CD1c-positive myeloid dendritic cell (primary cell): ENCODE results near the gene TFCP2L1.
"Not testable (repeated sequence)": the region's sequence is repeated elsewhere in the genome, so short reads cannot be mapped to it uniquely, and the experiment has no call there.

ENCODE experiments used
- DNase-seq: peaks from one replicate; pipeline ENCODE4 v3.0.0-alpha.2; 2016; ENCODE audit errors: extremely low spot score

The TFCP2L1 gene, protein sequence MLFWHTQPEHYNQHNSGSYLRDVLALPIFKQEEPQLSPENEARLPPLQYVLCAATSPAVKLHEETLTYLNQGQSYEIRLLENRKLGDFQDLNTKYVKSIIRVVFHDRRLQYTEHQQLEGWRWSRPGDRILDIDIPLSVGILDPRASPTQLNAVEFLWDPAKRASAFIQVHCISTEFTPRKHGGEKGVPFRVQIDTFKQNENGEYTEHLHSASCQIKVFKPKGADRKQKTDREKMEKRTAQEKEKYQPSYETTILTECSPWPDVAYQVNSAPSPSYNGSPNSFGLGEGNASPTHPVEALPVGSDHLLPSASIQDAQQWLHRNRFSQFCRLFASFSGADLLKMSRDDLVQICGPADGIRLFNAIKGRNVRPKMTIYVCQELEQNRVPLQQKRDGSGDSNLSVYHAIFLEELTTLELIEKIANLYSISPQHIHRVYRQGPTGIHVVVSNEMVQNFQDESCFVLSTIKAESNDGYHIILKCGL

DNA sequence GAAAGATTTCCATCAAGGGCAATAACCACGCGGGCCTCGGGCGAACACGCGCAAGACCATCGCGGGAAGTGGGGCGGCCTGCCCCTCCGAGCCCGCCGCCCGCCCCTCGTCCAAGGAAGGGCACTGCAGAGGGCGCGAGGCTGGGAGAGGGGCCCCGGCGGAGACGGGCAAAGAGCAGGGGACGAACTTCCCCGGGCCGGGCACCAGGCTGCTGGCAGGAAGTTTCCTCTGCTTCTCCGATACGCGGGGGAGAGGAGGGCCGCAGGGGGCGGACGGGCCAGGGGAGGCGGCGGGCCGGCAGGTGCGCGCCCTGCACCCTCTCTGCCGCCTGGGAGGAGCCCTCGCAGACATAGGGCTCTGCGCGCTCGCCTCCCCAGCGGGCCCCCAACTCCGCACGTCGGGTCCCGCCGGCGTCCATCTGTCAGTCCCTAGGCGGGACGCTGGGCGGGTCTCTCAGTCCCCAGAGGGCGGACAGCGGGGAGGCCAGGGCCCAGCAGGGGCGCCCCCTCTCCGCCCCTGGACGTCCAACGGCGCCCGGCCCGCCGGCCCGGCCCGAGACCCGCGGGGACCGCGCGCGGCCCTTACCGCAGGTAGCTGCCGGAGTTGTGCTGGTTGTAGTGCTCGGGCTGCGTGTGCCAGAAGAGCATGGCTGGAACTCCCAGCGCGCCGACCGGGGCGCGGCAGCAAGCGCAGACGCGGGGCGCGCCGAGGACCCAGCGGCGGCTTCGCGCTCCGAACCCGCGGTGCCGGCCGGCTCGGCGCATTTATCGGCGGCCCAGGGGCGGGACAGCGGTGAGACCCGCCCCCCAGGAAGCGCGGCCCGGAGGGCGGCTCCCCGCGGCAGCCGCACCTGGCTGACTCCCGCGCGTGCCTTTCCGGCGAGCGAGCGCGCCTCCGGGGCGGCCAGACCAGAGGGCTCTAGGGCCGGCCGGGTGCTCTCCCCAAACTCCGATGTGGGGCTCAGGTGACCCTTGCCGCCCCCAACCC lies at the start of gene TFCP2L1:
TSS of gene TFCP2L1 (minus strand) at position 740 of the 987 bp plus-strand sequence. CDS start at position 647, 93 bp downstream.
- no peak for DNase-seq

DNA sequence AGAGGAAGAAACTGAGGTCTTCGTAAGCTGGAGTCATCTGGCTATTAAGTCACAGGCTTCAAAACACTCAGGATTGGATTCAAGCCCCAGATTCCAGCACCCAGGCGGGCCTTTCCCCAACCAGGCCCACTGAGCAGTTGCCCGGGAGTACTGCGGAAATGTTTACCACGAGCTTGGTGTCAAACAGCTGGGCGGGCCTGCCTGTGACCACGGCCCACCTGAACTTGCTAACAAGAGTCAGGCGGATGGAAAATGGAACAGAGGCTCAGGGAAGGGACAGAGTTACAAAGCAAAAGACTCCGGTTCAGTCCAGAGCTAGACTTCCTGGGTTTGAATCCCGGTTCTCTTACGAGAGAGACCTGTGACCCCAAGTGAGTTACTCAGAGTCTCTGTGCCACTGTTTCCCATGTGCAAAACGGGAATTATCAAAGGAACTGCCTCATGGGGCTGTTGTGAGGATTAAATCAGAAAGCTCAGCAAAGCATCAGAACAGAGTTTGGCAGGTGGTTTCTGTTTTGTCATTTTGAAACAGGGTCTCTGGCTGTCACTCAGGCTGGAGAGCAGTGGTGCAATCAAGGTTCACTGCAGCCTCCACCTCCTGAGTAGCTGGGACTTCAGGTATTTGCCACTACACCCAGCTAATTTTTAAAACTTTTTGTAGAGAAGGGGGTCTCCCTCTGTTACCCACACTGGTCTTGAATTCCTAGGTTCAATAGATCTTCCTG lies 49.0 kb upstream of the TFCP2L1 start:
- DNase-seq: no peak

DNA sequence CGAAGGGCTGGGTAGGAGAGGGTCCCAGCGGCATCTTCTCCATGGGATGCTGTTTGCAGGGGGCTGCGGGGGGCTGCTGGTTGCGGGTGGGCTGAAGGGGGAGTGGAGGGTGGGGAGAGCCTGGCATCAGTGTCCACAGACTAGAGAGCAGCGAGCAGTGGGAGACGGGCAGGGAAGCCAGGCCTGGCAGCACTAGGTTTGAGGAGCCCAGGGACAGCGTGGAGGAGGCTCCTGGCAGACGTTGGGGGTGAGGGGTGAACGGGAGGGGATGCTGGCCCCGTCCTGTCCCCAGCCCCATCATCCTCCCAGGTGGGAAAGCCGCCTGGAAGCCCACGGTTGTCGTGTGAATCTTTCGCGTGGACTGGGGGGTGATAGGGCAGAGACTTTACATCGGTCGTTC lies 48.2 kb upstream of the TFCP2L1 start:
- DNase-seq: no peak

DNA sequence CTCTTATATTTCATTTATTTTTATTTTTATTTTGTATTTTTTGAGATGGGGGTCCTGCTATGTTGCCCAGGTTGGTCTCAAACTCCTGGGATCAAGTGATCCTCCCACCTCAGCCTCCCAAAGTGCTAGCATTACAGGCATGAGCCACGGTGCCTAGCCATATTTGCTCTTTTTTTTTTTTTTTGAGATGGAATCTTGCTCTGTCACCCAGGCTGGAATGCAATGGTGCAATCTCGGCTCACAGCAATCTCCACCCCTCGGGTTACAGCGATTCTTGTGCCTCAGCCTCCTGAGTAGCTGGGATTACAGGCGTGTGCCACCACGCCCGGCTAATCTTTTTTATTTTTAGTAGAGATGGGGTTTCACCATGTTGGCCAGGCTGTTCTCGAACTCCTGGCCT lies 46.3 kb upstream of the TFCP2L1 start:
- DNase-seq: not testable (repeated sequence)

DNA sequence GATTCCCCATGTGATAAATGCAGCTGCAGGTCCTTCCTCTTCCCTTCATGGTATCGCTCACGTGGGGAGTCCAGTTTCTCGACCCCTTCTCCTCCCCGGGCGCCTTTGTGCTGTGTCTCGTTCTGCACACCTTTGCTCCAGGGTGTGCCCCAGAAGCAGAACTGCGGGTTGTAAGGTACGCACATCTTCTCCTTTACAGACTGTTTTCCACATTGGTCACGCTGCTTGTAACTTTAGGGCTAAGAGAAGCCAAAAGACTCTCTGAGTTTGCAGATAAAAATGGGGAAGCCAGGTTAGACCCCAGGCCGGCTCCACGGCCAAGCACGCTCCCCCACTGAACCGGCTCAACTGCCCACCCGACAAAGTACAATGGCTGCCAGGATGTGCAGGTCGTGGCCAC lies 45.9 kb upstream of the TFCP2L1 start:
- no peak for DNase-seq

DNA sequence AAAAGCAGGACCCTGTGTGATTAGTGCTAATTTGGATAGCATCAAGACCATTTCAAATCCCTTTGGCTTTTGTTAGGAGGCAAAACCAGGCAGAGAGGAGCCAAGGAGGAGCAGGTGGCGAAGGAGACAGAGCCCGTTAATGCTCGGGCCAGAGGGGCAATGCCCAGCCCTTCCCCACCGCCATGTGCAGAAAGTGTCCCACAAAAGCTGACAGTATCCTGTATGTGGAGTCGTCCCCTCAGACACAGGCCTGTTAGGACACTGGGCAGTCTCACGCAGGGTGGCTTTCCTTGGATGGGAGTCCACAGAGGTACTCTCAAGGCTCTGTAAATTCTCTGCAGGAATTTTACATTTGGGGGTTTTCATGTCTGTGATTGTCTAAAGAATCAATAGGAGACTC lies 44.8 kb upstream of the TFCP2L1 start:
- no peak for DNase-seq

DNA sequence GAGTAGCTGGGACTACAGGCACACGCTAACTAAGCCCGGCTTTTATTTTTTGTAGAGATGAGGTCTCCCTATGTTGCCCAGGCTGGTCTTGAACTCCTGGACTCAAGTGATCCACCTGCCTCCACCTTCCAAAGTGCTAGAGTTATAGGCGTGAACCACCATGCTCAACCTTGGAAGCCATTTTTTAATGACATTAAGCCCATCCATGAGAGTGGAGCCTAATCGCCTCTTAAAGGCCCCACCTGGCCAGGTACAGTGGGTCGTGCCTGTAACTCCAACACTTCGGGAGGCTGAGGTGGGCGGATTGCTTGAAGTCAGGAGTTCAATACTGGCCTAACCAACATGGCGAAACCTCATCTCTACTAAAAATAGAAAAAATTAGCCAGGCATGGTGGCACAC lies 41.6 kb upstream of the TFCP2L1 start:
- no peak for DNase-seq

DNA sequence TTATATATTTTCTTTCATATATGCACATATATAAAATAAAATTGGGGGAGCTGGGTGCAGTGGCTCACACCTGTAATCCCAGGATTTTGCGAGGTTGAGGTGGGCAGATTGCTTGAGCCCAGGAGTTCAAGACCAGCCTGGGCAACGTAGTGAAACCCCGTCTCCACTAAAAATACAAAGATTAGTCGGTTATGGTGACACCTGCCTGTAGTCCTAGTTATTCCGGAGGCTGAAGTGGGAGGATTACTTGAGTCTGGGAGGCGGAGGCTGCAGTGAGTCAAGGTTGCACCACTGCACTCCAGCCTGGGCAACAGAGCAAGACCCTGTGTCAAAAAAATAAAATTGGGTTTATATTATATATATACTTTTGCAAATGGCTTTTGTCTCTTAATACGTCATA lies 39.6 kb upstream of the TFCP2L1 start:
- DNase-seq: no peak

DNA sequence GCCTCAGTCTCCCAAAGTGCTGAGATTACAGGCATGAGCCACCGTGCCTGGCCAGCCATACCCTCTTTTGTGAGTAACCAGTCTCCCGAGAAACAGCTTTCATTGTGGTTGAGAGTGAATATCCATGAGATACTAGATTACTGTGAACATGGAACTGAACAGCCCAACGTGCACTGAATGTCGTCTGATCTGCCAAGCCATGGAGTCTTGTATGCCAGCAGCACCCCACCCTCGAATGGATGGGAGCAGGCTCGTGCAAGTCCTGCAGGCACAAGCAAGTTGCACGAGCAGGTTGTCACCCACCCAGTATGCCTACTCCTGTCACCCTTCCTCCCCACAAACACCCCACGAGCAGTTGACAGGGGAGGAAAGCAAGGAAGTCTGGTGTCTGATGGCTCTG lies 36.5 kb upstream of the TFCP2L1 start:
- no peak for DNase-seq

DNA sequence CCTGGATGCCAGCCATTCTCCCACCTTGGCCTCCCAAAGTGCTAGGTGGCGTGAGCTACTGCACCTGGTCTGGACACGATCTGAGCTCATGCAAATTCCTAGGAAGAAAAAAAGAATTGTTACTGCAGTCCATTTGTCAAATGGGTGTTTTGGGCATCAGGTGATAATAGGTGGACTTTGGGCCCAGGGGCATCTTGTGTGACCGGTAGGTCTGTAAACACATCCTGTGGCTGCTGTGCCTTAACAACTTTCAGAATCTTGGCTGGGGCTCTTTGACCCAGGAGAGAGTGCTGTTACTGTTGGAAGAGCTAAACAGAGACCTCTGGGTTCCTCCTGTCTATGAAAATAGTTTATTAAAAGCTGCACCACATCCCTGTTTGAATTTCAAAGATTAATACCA lies 34.9 kb upstream of the TFCP2L1 start:
- no peak for DNase-seq

DNA sequence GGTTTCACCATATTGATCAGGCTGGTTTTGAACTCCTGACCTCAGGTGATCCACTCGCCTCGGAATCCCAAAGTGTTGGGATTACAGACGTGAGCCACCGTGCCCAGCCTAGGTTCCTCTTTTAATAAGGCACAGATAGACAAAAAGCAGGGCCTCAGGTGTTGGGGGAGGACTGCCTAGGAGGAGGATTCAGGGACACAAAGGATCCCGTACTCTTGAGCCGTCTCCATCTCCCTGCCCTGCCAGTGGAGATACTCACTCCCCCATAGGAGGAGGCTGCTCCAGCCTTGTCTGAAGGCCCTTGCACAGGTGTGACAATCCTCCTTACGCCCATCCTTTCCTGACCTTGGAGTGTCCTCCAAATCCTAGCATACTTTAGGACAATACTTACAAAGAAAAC lies 32.0 kb upstream of the TFCP2L1 start:
- DNase-seq: no peak

DNA sequence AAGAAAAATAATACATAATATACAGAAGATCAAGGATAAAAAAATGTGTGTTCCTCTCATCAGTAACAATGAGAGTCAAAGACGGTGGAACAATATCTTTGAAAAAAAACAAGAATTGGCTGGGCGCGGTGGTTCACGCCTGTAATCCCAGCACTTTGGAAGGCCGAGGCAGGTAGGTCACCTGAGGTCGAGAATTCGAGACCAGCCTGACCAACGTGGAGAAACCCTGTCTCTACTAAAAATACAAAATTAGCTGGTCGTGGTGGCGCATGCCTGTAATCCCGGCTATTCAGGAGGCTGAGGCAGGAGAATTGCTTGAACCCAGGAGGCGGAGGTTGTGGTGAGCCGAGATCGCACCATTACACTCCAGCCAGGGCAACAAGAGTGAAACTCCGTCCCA lies 28.7 kb upstream of the TFCP2L1 start:
- DNase-seq: not testable (repeated sequence)

DNA sequence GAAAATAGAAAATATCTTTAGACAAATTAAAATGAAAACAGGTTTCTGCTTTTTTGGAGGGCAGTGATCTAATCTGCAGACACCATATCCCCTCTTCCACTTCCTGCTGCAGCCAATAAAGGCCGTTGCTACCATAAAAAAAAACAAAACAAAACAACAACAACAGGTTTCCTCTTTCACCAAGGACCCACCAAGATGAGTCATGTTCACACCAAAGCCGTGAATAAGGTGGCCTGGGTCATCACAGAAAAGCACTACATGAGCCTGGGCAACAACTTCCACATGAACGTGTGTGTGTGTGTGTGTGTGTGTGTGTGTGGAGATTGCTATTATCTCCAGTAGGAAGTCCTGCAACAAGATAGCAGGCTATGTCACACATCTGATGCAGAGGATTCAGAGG lies 24.8 kb upstream of the TFCP2L1 start:
- DNase-seq: peak; percentile 75

DNA sequence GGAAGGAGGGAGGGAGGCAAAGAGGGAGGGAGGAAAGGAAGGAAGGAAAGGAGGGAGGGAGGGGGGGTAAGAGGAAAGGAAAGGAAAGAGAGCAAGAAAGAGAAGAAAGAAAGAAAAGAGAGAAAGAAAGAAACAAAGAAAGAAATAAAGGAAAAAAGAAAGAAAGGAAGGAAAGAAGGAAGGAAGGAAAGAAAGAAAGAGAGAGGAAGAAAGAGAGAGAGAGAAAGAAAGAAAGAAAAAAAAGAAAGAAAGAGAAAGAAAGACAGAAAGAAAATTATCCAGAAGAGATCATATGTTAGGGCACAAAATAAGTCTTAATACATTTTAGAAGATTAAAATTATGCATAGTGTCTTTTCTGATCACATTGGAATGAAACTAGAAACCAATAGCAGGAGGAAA lies 24.3 kb upstream of the TFCP2L1 start:
- DNase-seq: no peak

DNA sequence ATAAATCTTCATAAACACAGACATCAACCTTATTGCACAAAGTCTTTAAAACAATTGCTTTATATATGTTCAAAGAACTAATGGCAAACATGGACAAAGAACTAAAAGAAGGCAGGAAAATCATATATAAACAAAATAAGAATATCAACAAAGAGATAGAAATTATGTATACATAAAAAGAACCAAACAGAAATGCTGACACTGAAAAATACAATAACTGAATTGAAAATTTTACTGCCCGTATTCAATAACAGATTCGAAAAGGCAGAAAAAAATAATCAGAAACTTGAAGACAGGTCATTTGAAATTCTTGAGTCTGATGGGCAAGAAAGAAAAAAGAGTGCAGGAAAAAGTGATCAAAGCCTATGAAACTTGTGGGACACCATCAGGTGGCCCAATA lies 22.0 kb upstream of the TFCP2L1 start:
- no peak for DNase-seq

DNA sequence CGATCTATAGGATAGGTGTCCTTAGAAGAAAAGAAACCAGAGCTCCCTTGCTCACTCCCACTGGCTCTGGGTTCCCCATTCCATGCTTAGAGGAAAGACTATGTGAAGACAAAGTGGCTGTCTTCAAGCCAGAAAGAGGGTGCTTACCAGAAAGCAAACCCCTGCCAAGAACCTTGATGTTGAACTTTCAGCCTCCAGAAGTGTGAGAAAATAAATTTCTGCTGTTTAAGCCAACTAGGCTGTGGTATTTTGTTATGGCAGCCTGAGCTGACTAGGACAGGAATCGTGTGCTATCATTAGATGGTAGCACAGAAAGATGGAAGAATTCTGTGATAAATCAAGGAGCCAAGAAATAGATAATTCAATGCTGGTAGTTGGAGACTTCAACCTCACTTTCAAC lies 19.9 kb upstream of the TFCP2L1 start:
- DNase-seq: no peak

DNA sequence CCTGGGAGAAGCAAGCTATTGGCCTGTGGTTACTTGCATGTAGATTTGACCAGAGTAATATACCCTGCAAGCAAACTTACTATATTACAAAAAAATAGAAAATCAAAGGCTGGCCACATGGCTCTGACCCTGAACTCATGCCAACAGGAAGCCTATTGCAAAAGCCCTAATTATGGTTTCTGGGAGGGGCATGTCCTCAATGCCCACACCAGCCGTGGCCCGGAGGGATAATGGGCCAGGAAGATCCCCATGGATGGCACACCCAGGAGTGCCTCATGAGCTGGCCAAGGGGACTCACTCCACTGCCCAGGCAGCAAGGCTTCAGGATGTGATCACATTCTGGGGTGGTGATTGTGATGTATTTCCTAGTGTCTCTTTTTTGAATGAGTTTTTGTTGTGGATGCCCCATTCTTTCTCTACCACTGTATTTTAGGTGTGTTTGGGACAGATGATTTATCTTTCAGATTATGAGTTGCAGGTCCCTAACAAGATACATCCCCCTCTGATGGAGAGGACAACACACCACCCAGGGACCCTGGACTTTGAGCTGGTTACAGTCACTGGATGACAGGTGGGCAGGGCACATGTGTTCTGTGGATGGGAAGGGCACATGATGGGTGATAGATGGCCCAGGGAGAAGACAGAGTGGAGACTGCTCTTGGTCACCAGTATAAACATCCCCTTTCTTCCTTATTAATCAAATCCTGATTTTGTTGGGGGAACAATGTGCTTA lies 18.7 kb upstream of the TFCP2L1 start:
- DNase-seq: no peak

DNA sequence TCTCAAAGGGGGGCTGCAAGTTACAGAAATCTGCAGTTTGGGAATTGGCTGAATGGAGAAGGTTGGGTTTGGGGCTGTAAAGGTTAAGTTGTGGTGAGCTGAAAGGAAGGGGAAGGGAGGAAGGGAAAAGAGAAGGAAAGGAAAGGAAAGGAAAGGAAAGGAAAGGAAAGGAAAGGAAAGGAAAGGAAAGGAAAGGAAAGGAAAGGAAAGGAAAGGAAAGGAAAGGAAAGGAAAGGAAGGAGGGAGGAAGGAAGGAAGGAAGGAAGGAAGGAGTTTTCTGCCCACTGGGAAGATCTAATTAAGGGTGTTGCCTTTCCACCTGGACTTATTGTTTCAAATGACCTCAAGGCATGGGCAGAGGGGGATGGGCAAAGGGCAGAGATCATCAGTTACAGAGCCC lies 16.2 kb upstream of the TFCP2L1 start:
- not testable (repeated sequence) for DNase-seq

DNA sequence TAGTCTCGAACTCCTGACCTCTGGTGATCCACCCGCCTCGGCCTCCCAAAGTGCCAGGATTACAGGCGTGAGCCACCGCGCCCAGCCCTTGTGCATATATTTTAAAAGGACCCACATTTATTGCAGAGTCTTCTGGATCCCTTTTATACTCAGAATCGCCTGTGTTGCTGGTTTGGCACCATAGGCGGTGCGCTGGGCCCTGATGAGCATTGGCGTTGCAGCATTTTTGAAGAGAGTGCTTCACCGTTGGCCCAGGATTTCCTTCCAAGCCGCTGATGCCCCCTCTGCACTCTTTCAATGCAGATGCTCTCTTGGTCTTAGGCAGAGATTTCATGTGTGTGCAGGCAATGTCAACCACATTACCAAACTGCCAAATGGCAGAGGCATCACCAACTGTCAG lies 13.5 kb upstream of the TFCP2L1 start:
- no peak for DNase-seq

DNA sequence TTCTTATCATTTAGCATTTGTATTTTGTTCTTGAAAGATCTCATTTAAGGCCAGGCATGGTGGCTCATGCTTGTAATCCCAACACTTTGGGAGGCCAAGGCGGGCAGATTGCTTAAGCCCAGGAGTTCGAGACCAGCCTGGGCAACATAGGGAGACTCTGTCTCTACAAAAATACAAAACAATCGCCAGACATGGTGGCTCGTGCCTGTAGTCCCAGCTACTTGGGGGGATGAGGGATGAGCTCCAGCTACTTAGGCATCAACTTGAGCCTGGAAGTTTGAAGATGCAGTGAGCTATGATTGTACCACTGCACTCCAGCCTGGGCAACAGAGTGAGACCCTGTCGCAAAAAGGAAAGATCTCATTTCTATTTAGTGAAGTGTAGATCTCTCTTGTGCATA lies 12.9 kb upstream of the TFCP2L1 start:
- DNase-seq: not testable (repeated sequence)

DNA sequence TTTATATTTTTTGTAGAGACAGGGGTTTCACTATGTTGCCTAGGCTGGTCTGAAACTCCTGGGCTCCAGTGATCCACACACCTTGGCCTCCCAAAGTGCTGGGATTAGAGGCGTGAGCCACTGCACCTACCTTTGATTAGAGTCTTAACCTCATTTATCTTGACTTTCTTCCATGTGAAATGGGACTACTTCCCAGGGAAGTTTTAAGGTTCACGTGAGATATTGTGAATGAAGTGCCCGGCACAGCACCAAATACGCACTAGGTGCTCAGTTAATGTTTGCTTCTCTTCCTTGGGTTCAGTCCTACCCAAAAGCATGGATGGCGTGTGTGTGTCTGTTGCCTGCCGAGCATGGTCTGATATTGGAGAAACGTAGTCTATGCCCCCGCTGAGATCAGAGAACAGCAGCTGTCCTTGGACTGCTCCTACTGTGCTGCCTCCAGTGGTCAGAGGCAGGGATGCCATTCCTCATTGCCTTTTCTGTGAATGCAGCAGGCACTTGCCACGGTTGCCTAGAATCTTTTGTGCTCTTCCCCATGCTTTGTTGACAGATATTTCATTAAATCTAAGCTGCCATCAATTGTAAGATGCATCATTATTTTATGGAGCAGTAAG lies 12.3 kb upstream of the TFCP2L1 start:
- DNase-seq: no peak
